Measurements from ENCODE around the gene CAPN10.

DNA sequence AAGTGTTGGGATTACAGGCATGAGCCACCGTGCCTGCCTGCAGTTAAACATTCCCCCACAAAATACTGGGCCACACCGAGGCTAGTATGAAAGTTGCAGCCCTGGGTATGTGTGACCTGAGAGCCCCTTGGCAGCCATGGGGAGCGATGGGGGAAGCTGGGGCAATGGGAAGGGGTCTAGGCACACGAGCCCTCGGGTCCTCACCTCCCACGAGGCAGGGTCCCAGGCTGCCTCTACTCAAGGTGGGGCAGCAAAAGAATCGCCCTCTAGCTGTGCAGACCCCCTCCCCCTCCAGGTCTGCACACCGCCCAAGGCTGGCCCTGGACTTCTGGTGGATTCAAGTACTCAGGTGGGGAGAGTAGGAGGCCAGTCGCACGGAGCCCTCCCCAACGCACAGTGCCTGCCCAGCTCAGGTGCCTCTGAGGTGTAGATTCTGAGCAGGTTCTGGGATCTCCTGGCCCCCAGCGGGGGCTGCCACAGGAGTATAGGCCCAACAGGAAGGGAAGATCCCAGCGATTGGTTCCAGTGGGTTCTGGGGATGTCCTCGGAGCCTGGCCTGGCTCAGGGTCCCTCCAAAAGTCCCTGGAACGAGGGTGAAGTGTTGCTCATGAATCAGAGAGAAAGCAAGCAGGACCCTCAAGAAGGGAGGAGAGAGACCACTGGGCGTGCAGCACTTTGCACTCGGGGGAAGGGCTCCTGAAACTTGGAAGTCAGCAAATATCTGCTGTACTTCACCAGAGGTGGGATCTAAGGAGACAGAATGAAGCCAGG lies 41.4 kb downstream of the CAPN10 start:
- TF ChIP-seq, protein P1, sequence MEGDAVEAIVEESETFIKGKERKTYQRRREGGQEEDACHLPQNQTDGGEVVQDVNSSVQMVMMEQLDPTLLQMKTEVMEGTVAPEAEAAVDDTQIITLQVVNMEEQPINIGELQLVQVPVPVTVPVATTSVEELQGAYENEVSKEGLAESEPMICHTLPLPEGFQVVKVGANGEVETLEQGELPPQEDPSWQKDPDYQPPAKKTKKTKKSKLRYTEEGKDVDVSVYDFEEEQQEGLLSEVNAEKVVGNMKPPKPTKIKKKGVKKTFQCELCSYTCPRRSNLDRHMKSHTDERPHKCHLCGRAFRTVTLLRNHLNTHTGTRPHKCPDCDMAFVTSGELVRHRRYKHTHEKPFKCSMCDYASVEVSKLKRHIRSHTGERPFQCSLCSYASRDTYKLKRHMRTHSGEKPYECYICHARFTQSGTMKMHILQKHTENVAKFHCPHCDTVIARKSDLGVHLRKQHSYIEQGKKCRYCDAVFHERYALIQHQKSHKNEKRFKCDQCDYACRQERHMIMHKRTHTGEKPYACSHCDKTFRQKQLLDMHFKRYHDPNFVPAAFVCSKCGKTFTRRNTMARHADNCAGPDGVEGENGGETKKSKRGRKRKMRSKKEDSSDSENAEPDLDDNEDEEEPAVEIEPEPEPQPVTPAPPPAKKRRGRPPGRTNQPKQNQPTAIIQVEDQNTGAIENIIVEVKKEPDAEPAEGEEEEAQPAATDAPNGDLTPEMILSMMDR (IDR thresholded peaks at IDR 0.05): no peak
- TF ChIP-seq POLR2A (IDR thresholded peaks at IDR 0.05): no peak

All from tibial nerve (tissue), 3 donors.